ENCODE measurements around the gene SLC22A12. TPM values are rescaled to one million over a fixed set of nuclear protein-coding genes. Genes with fewer than 3 reads are reported as not detected.

SLC22A12 gene
- total and polyA plus RNA-seq, 2 donors (not counting 3 experiments of a cell fraction or from before 2014, with no cell fraction given), result not detected

GRCh38 chr11:64614917-64615316 is 23.9 kb downstream of the SLC22A12 start:
- Histone ChIP-seq H2AFZ (ENCODE audit: low read depth, low read length) (no peak overlapping the region), H3K4me2 (ENCODE audit: insufficient read depth, low read length) (no peak overlapping the region), H3K9ac (replicated peaks; ENCODE audit: extremely low read depth, insufficient read depth, low read length) (no peak overlapping the region), H3K4me1 (ENCODE audit: control insufficient read depth, extremely low read depth, insufficient read depth, low read length) (no peaks in the 10 kb centered on the region), H3K4me3 (replicated peaks in 1 of 3; ENCODE audit: insufficient read depth in 1 of 3, low read depth in 1 of 3, low read length in 3 of 3) (no peak overlapping the region), H3K9me3 (replicated peaks; ENCODE audit: control insufficient read depth, insufficient read depth, low read length) (no peaks in the 10 kb centered on the region), H4K20me1 (replicated peaks; ENCODE audit: control insufficient read depth, extremely low read depth, insufficient read depth, low read length) (no peaks in the 10 kb centered on the region), H3K9me1 (replicated peaks; ENCODE audit: control insufficient read depth, extremely low read depth, insufficient read depth, low read length) (no peaks in the 10 kb centered on the region), H3K27me3 (ENCODE audit: control insufficient read depth in 2 of 2, insufficient read depth in 2 of 2, low read length in 2 of 2) (peaks cover 2% of the 10 kb centered on the region in 2 experiments), H3K36me3 (ENCODE audit: control insufficient read depth in 2 of 2, extremely low read depth in 1 of 2, insufficient read depth in 2 of 2, low read length in 2 of 2) (no peaks in the 10 kb centered on the region), H3K79me2 (ENCODE audit: control insufficient read depth, insufficient read depth, low read length) (no peaks in the 10 kb centered on the region), H3K27ac (ENCODE audit: insufficient read depth, low read depth, low read length) (no peak overlapping the region)
- DNase-seq (ENCODE audit: low read depth, low spot score) (no peak), FAIRE-seq (no peak)
- TF ChIP-seq MAX (IDR thresholded peaks at IDR 0.05; ENCODE audit: insufficient read depth, insufficient read length) (no peak), MYC (IDR thresholded peaks at IDR 0.05; ENCODE audit: low read depth, low read length) (no peak), POLR2AphosphoS5 (IDR thresholded peaks at IDR 0.05; ENCODE audit: insufficient read depth, low read depth, low read length) (no peak), EZH2 (IDR thresholded peaks at IDR 0.05; ENCODE audit: borderline replicate concordance, low read depth, low read length, severe bottlenecking) (no peak), FOS (IDR thresholded peaks at IDR 0.05; ENCODE audit: borderline replicate concordance, insufficient read depth, low read length) (no peak), GATA2 (IDR thresholded peaks at IDR 0.05; ENCODE audit: insufficient read depth, insufficient read length, low read depth, low read length) (no peak), POLR2A (IDR thresholded peaks at IDR 0.05; ENCODE audit: low read depth, low read length) (no peak)
- TF ChIP-seq, protein P1, sequence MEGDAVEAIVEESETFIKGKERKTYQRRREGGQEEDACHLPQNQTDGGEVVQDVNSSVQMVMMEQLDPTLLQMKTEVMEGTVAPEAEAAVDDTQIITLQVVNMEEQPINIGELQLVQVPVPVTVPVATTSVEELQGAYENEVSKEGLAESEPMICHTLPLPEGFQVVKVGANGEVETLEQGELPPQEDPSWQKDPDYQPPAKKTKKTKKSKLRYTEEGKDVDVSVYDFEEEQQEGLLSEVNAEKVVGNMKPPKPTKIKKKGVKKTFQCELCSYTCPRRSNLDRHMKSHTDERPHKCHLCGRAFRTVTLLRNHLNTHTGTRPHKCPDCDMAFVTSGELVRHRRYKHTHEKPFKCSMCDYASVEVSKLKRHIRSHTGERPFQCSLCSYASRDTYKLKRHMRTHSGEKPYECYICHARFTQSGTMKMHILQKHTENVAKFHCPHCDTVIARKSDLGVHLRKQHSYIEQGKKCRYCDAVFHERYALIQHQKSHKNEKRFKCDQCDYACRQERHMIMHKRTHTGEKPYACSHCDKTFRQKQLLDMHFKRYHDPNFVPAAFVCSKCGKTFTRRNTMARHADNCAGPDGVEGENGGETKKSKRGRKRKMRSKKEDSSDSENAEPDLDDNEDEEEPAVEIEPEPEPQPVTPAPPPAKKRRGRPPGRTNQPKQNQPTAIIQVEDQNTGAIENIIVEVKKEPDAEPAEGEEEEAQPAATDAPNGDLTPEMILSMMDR (IDR thresholded peaks at IDR 0.05; ENCODE audit: extremely low read depth in 1 of 2, insufficient read depth in 1 of 2, low read depth in 1 of 2, low read length in 2 of 2), result no peak
- POLR2A ChIA-PET, result no interaction called here
- intact Hi-C loops (cut with micrococcal nuclease), result no loop called here
- no TSS peak for BruUV-seq (replicated peaks)
- dilution Hi-C loops (cut with MboI; ENCODE audit: extremely low pct_ligation_motif_present, low sequenced_read_pairs), result no loop called here
- CTCF ChIA-PET, result no interaction called here
